ENCODE measurements around the gene PRR12.

PRR12 gene

DNA sequence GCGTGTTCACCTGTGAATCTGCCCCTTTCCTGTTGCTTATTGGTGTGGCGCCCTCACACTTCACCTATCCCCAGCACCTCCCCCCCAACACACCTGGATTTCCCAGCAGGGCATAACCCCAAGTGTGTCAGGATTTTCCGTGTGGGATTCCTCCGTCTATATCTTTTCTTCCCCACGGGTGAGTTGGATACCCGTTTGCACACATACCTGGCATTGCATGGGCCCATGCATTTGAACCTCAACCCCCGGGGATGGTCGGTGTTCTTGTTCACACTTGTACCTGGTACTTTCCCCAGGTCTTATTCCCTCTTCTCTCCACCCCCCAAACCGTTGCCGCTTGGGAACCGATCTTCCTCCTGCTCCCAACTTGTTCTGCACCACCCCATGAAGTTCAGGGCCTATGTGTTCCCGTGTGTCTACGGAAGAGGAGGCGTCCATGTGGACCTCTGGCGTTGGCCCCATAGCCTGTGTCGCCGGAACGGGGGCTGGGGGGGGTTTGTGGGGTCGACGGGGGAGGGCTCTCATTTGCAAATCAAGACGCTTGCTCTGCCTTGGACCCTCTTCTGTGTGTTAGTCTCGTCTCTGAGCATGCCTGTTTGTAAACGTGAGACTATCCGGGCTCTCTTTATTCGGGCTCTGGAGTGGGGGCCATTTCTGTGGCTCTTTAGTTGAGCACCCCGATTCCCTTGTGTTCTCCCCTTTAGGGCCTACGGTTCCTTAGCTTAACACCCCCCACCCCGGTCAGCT lies 1.7 kb downstream of the PRR12 start:
- no peak for DNase-seq
- no peaks in the 10 kb centered on the region for H3K27me3 ChIP-seq
- TF ChIP-seq, protein P1, sequence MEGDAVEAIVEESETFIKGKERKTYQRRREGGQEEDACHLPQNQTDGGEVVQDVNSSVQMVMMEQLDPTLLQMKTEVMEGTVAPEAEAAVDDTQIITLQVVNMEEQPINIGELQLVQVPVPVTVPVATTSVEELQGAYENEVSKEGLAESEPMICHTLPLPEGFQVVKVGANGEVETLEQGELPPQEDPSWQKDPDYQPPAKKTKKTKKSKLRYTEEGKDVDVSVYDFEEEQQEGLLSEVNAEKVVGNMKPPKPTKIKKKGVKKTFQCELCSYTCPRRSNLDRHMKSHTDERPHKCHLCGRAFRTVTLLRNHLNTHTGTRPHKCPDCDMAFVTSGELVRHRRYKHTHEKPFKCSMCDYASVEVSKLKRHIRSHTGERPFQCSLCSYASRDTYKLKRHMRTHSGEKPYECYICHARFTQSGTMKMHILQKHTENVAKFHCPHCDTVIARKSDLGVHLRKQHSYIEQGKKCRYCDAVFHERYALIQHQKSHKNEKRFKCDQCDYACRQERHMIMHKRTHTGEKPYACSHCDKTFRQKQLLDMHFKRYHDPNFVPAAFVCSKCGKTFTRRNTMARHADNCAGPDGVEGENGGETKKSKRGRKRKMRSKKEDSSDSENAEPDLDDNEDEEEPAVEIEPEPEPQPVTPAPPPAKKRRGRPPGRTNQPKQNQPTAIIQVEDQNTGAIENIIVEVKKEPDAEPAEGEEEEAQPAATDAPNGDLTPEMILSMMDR (IDR thresholded peaks at IDR 0.05; ENCODE audit: low read depth, low read length): no peak
- H3K4me3 ChIP-seq (ENCODE audit: low read depth, low read length): peak overlapping the region; percentile 92
- peaks cover 35% of the 10 kb centered on the region for H3K36me3 ChIP-seq
- no peaks in the 10 kb centered on the region for H3K4me1 ChIP-seq
- no peaks in the 10 kb centered on the region for H3K9me3 ChIP-seq

GRCh38 chr19:49593233-49594113 lies 2.5 kb downstream of the PRR12 start:
- H3K4me1 ChIP-seq: no peaks in the 10 kb centered on the region
- H3K36me3 ChIP-seq: peaks cover 41% of the 10 kb centered on the region
- DNase-seq: peak; percentile 97
- no peaks in the 10 kb centered on the region for H3K27me3 ChIP-seq
- H3K9me3 ChIP-seq: no peaks in the 10 kb centered on the region
- H3K4me3 ChIP-seq (ENCODE audit: low read depth, low read length): peak overlapping the region; percentile 92
- TF ChIP-seq, protein P1 (IDR thresholded peaks at IDR 0.05; ENCODE audit: low read depth, low read length): no peak

DNA sequence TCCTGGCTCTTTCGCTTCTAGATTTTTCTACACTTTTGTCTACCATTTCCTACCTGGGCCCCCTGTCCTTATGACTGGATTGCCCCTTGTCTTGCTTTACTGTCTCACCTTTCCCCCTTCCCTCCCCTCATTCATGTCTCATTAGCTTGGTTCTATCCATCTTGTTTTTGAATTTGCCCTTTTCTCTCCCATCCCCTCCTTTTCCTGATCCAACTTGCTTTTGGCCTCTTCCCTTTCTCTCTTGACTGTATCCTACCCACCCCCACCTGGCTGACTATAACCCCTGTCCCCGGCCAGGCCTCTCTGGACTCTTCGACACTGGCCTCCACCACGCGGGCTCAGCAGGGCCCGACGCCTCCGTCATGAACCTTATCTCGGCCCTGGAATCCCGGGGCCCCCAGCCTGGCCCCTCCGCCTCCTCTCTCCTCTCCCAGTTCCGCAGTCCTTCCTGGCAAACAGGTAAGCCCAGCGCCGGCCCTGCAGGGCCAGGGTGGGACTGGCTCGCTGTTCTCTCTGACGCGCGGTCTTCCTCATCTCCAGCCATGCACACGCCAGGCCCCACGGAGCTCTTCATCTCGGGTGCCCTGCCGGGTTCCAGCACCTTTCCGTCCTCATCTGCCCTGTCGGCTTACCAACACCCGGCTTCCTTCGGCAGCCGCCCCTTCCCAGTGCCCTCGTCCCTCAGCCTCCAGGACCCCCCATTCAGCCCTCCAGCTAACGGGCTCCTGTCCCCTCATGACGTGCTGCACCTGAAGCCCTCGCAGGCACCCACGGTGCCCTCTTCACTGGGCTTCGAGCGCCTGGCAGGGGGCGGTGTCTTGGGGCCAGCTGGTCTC lies 3.4 kb downstream of the PRR12 start:
- TF ChIP-seq, protein P1 (IDR thresholded peaks at IDR 0.05; ENCODE audit: low read depth, low read length): no peak

DNA sequence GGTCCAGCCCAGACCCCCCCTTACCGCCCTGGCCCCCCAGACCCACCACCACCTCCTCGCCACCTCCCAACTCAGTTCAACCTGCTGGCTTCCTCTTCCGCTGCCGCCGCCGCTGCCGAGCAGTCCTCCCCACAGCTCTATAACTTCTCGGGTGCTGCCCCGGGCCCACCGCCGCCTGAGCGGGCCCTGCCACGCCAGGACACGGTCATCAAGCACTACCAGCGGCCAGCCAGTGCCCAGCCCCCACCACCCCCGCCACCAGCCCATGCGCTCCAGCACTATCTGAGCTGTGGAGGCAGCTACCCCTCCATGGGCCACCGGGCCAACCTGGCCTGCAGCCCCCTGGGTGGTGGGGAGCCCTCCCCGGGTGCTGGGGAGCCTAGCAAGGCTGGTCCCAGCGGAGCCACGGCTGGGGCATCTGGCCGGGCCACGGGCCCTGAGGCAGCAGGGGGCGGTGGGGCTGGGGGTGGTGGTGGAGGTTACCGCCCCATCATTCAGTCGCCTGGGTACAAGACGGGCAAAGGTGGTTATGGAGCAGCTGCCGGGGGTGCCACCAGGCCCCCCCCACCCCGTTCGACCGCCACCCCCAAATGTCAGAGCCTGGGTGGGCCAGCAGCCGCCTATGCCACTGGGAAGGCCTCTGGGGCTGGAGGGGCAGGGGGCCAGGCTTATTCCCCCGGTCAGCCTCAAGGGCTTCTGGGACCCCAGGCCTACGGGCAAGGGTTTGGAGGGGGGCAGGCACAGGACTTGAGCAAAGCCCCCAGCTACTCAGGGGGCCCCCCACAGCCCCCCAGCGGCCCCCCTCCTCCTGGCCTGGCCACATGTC lies 4.2 kb downstream of the PRR12 start:
- no peak overlapping the region for H3K4me3 ChIP-seq (ENCODE audit: low read depth, low read length)
- H3K4me1 ChIP-seq: no peaks in the 10 kb centered on the region
- TF ChIP-seq, protein P1 (IDR thresholded peaks at IDR 0.05; ENCODE audit: low read depth, low read length): no peak
- no peak for DNase-seq
- peaks cover 59% of the 10 kb centered on the region for H3K36me3 ChIP-seq
- H3K27me3 ChIP-seq: no peaks in the 10 kb centered on the region
- no peaks in the 10 kb centered on the region for H3K9me3 ChIP-seq

More for the DNA sequence above, 3.4 kb downstream of the PRR12 start:
- Histone ChIP-seq H3K36me3 (peaks cover 50% of the 10 kb centered on the region), H3K9me3 (no peaks in the 10 kb centered on the region), H3K4me3 (ENCODE audit: low read depth, low read length) (no peak overlapping the region), H3K27me3 (no peaks in the 10 kb centered on the region), H3K4me1 (no peaks in the 10 kb centered on the region)
- no peak for DNase-seq

GRCh38 chr19:49595819-49596404 lies 4.9 kb downstream of the PRR12 start:
- Histone ChIP-seq H3K36me3 (peaks cover 66% of the 10 kb centered on the region), H3K4me1 (no peaks in the 10 kb centered on the region), H3K27me3 (no peaks in the 10 kb centered on the region), H3K9me3 (no peaks in the 10 kb centered on the region), H3K4me3 (ENCODE audit: low read depth, low read length) (no peak overlapping the region)
- TF ChIP-seq, protein P1 (IDR thresholded peaks at IDR 0.05; ENCODE audit: low read depth, low read length): no peak
- no peak for DNase-seq
